IPS-20b (cell line): Measurements from ENCODE around the gene BCL2L13.

Experiments
- H3K27ac ChIP-seq: one replicate; pipeline ENCODE4 v1.5.1; 2013; ENCODE audit warnings: low read length
- H3K27me3 ChIP-seq: 2 replicates; pipeline ENCODE4 v1.6.1; 2013; ENCODE audit warnings: mild to moderate bottlenecking, low read length, inconsistent platforms; ENCODE audit not compliant: insufficient read depth
- H3K36me3 ChIP-seq: 2 replicates; pipeline ENCODE4 v1.6.1; 2013; ENCODE audit warnings: low read depth, mild to moderate bottlenecking, inconsistent platforms, low read length, moderate library complexity; ENCODE audit not compliant: insufficient read depth
- H3K4me1 ChIP-seq: 2 replicates; pipeline ENCODE4 v1.6.1; 2013; ENCODE audit warnings: mild to moderate bottlenecking, control low read depth, inconsistent platforms, low read length, moderate library complexity; ENCODE audit not compliant: insufficient read depth
- H3K4me3 ChIP-seq: 2 replicates; pipeline ENCODE4 v1.5.1; 2013; ENCODE audit warnings: mild to moderate bottlenecking, low read length, inconsistent platforms
- H3K9ac ChIP-seq: 2 replicates; pipeline ENCODE4 v1.6.1; 2013; ENCODE audit warnings: low read depth, mild to moderate bottlenecking, inconsistent platforms, low read length, moderate library complexity
- H3K9me3 ChIP-seq: 2 replicates; pipeline ENCODE4 v1.6.1; 2013; ENCODE audit warnings: mild to moderate bottlenecking, low read depth, low read length, inconsistent platforms; ENCODE audit not compliant: insufficient read depth

BCL2L13 gene

DNA sequence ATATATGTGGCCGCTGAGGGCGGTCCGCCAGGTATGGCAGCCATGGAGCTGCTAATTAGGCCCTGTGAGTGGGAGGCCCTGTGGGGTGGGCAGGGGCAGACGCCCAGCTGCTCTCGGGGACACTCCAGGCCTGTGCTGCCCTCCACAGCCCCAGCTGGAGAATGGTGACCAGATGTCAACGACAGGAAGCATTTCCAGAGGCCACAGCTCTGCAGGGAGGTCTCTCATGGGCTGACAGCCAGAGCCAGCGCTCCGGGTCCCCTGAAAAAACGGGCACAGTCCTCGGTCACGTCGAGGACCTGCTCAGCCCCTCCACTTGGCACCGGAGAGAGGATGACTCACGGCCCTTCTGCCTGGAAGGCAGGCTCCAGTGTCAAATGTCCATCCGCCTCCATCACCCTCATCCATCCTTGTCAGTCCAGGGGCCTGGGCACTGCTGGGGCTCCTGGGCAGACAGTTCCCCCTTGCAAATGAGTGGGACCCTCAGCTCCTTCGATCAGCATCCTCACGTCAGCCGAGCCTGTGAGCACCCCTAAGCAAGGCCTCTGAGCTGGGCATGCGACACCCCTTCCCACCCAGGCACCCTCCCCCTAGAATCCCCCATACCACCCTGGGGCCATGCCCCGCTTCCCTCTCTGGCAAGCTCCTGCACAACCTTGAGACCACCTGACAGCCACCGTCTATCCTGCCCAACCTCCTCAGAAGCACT lies 133.8 kb downstream of the BCL2L13 start:
- Histone ChIP-seq H3K4me1 (no peaks in the 10 kb centered on the region; the same call in 1 of the 2 replicates), H3K4me3 (peak overlapping the region; percentile 72), H3K9me3 (no peaks in the 10 kb centered on the region), H3K27ac (no peak overlapping the region), H3K9ac (peak overlapping the region; percentile 76; the same call in 1 of the 2 replicates), H3K27me3 (peaks cover 11% of the 10 kb centered on the region), H3K36me3 (no peaks in the 10 kb centered on the region; the same call in 1 of the 2 replicates)

GRCh38 chr22:17772958-17773605 lies 134.5 kb downstream of the BCL2L13 start:
- Histone ChIP-seq H3K9me3 (no peaks in the 10 kb centered on the region), H3K36me3 (no peaks in the 10 kb centered on the region; the same call in 1 of the 2 replicates), H3K9ac (peak overlapping the region; percentile 76), H3K4me1 (no peaks in the 10 kb centered on the region; the same call in 1 of the 2 replicates), H3K4me3 (peak overlapping the region; percentile 72), H3K27me3 (peaks cover 11% of the 10 kb centered on the region), H3K27ac (no peak overlapping the region)

DNA sequence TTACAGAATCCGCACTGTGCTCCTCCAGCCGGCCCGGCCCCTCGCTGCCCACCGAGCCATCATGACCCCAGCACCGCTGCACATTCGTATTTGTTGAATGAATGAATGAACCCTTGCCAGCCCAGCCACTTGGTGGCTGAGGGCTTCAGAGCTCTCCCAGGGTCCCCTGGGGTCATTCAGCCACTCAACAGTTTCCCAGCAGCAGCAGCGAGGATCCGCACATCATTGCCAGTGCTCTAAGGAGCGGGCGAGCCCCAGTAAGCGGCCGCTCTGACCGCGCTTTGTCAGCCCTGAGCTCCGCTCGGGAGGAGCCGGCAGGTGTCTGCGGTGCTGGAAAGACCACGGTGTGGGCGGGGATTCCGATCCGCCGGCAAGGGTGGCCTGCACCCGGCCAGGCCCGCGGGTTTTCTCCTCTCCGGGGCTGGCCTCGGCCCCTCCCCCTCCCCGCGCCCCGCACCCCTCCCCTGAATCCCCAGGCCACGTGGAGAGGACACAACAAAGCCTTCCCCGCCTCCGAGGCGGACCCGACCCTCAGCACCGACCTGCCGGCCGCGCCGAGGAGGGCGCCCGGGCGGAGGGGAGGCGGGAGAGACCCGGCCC lies 135.1 kb downstream of the BCL2L13 start:
- peak overlapping the region; percentile 72 for H3K4me3 ChIP-seq
- H3K4me1 ChIP-seq: no peaks in the 10 kb centered on the region; the same call in 1 of the 2 replicates
- peak overlapping the region; percentile 76; the same call in 1 of the 2 replicates for H3K9ac ChIP-seq
- no peak overlapping the region for H3K27ac ChIP-seq
- H3K9me3 ChIP-seq: no peaks in the 10 kb centered on the region
- peaks cover 11% of the 10 kb centered on the region for H3K27me3 ChIP-seq
- no peaks in the 10 kb centered on the region; the same call in 1 of the 2 replicates for H3K36me3 ChIP-seq

DNA sequence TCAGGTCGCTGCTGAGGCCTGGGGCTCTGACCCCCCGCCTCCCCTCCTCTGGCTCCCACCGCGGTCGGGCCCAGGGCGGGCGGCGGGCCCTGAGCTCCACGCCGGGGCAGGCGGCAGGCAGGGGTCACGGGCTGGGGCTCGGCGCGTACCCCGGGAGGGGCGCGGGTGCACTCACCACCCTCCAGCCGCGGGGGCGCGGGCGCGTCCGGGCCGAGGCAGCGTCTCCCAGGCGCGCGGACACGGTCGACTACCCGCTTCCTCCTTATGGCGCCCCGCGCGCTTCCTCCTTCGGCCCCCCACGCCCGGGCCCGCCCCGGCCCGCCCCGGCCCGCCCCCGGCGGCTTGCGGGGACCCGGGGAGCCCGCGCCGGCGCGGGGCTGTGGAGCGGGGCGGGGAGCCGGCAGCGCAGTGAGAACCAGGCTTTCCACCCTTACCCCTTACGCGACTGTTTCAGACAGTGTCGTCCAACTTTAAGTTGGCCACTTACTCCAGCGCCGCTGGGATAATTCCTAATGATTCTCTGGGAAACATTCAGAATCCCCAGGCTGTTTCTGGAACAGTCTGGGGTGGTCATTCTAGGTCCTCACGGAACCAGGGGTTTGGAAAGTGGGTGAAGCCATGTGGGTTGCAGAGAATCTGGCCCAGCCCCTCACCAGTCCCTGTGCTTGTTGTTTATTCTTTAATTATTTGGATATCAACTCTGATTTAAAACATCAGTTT lies 135.8 kb downstream of the BCL2L13 start, which contains the start of gene BID:
Gene BID, minus strand, starts transcription at position 264 of the 720 bp plus-strand sequence. CDS start 24,353 bp downstream, outside the sequence.
- H3K27ac ChIP-seq: no peak within 1 kb of the TSS

GRCh38 chr22:17774926-17775685 lies 136.5 kb downstream of the BCL2L13 start:
- Histone ChIP-seq H3K36me3 (no peaks in the 10 kb centered on the region; the same call in 1 of the 2 replicates), H3K4me1 (no peaks in the 10 kb centered on the region; the same call in 1 of the 2 replicates), H3K9ac (peak overlapping the region; percentile 71; the same call in 1 of the 2 replicates), H3K9me3 (no peaks in the 10 kb centered on the region), H3K4me3 (peak overlapping the region; percentile 73; the same call in 1 of the 2 replicates), H3K27ac (no peak overlapping the region), H3K27me3 (peaks cover 11% of the 10 kb centered on the region)

More for the DNA sequence above, 135.8 kb downstream of the BCL2L13 start, which contains the start of gene BID:
- peak within 1 kb of the TSS; percentile 73 for H3K4me3 ChIP-seq
- H3K4me1 ChIP-seq: no peaks in the 10 kb centered on the region; the same call in 1 of the 2 replicates
- no peaks in the 10 kb centered on the region for H3K9me3 ChIP-seq
- peak within 1 kb of the TSS; percentile 76; the same call in 1 of the 2 replicates for H3K9ac ChIP-seq
- peaks cover 11% of the 10 kb centered on the region for H3K27me3 ChIP-seq
- H3K36me3 ChIP-seq: no peaks in the 10 kb centered on the region; the same call in 1 of the 2 replicates

DNA sequence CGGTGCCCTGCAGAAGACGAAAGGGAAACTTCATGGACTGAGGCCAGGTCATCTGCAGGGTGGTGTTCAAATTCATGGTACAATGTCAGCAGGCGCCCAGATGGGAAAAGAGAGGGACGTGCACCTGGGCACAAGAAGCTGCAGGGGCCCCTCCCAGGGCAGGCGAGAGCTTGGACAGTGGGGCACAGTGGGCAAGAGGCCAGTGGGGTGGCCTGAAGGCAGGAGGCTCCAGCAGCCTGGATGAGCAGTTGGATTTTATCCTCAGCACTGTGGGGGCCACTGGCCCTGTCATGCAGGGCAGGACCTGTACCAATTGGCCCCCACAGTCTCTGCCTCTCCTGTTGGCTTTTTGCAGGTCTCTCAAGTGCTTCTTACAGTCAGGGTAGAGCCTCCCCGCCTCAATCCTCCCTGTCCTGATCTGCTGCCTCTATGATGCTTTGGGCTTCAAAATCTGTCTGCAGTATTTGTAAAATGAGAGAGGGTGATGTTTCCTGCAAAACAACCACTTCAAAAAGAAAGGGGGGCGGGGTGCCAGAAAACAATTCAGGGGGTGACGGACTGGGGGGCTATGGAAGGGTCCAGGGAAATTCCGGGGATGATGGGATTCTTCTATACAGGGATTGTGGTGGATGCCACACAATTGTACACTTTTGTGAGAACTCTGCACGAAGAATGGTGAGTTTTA lies 137.4 kb downstream of the BCL2L13 start:
- Histone ChIP-seq H3K9me3 (no peaks in the 10 kb centered on the region), H3K4me3 (no peak overlapping the region), H3K27me3 (peaks cover 11% of the 10 kb centered on the region), H3K4me1 (no peaks in the 10 kb centered on the region; the same call in 1 of the 2 replicates), H3K9ac (no peak overlapping the region), H3K27ac (no peak overlapping the region), H3K36me3 (no peaks in the 10 kb centered on the region; the same call in 1 of the 2 replicates)

DNA sequence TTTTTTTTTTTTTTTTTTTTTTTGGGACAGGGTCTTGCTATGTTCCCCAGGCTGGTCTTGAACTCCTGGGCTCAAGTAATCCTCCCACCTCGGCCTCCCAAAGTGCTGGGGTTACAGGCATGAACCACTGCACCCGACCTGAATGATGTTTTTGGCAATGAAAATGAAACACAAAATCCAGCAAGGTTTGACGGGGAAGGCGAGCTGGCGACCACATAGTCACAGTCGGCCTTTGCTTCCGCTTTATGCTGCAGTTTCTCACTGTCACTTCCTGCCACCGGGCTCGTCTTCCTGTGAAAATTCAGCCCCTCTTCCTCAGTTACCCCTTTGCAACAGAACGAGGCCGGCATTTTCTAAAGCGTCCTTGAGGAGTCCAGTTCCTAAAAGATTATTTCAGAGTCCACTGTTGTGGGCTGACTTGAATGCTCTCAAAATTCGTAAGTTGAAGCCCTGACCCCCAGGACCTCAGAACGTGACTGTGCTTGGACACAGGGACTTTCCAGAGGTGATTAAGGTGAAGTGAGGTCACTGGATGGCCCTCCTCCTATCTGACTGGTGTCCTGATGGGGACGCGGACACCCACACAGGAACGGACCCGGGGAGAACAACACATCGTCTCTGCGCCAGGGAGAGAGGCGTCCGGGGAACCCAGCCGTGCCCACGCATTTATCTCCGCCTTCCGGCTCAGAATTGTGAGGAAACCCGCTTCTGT lies 138.6 kb downstream of the BCL2L13 start:
- H3K27ac ChIP-seq: no peak overlapping the region
- no peak overlapping the region for H3K9ac ChIP-seq
- peaks cover 11% of the 10 kb centered on the region for H3K27me3 ChIP-seq
- no peak overlapping the region for H3K4me3 ChIP-seq
- no peaks in the 10 kb centered on the region for H3K9me3 ChIP-seq
- H3K36me3 ChIP-seq: no peaks in the 10 kb centered on the region
- no peaks in the 10 kb centered on the region; the same call in 1 of the 2 replicates for H3K4me1 ChIP-seq

- Histone ChIP-seq H3K4me1 (no peaks in the 10 kb centered on the region; the same call in 1 of the 2 replicates), H3K4me3 (no peak overlapping the region), H3K9me3 (no peaks in the 10 kb centered on the region), H3K27ac (no peak overlapping the region), H3K9ac (no peak overlapping the region), H3K36me3 (no peaks in the 10 kb centered on the region), H3K27me3 (peaks cover 11% of the 10 kb centered on the region)
These were observed 139.1 kb downstream of the BCL2L13 start for GRCh38 chr22:17777717-17778044.

DNA sequence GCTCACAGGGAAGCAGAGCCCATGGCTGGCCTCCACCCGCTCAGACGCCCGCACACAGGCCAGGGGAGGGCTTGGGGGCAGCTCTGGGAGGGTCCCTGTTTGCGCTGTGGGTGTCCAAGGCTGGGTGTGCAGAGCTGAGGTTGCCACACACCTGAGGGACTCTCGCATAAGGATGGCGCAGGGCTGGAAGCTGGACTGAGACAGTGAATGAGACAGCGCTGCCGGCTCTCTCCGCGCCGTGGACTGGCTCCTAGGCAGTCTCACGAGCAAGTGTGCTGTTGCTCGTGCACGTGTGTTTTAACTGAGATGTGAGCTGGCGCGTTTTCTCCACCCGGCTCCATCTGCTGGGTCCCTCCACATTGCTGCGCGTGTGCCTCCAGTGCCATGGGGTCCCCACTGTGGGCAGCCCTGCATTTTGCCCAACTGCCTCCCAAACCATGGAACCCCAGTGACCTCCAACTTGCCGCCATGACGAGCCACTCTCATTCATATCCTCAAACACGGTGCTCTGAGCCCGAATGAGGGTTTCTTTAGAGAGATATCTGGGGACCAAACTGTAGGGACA lies 139.9 kb downstream of the BCL2L13 start:
- Histone ChIP-seq H3K27ac (no peak overlapping the region), H3K4me3 (no peak overlapping the region), H3K9me3 (no peaks in the 10 kb centered on the region), H3K27me3 (peaks cover 11% of the 10 kb centered on the region), H3K9ac (no peak overlapping the region), H3K36me3 (no peaks in the 10 kb centered on the region), H3K4me1 (no peaks in the 10 kb centered on the region)
